ENCODE results near the gene ITGAE.

ITGAE gene

DNA sequence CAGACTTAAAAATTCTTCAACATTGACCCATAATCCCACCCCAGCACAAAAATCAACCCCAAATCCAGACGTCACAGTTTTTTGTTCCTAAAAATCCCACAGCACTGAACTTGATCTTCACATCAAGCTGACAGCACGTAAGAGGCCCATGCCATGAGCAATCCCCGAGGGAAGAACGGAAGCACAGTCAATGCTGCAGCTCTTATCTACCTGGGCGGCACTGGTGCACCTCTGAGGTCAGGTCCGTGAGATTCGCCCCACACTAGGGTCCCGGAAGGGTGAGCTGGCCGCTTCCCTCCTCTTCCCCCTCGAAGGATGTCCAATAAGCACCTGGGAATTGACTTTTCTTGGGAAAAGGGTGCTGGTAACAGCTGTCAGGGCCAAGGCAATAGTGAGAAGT, 11.3 kb upstream of the ITGAE start:
- DNase-seq (ENCODE audit: low read depth), result no peak
- no peak overlapping the region for H3K4me3 ChIP-seq (ENCODE audit: control insufficient read depth, low read depth, low read length)
- TF ChIP-seq, protein P1, sequence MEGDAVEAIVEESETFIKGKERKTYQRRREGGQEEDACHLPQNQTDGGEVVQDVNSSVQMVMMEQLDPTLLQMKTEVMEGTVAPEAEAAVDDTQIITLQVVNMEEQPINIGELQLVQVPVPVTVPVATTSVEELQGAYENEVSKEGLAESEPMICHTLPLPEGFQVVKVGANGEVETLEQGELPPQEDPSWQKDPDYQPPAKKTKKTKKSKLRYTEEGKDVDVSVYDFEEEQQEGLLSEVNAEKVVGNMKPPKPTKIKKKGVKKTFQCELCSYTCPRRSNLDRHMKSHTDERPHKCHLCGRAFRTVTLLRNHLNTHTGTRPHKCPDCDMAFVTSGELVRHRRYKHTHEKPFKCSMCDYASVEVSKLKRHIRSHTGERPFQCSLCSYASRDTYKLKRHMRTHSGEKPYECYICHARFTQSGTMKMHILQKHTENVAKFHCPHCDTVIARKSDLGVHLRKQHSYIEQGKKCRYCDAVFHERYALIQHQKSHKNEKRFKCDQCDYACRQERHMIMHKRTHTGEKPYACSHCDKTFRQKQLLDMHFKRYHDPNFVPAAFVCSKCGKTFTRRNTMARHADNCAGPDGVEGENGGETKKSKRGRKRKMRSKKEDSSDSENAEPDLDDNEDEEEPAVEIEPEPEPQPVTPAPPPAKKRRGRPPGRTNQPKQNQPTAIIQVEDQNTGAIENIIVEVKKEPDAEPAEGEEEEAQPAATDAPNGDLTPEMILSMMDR (IDR thresholded peaks at IDR 0.05; ENCODE audit: control insufficient read depth, insufficient read depth, low read depth, low read length, missing control alignments), result no peak

DNA sequence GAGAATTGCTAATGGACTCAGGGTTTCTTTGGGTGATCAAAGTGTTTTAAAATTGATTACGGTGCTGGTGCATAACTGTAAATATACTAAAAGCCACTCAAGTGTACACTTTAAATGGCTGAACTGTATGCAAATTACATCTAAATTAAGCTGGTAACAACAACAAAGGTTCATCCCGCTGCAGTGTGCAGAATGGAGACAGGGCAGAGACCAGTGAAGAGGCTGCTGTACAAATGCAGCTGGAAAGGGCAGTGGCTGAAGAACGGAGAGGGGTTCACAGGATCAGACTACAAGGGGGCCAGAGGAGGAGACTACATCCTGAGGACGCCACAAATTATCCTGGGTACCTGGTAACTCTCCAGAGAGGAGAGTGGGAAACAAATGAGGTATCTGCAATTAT, 9.0 kb upstream of the ITGAE start:
- no peak for DNase-seq (ENCODE audit: low read depth)
- H3K4me3 ChIP-seq (ENCODE audit: control insufficient read depth, low read depth, low read length), result no peak overlapping the region
- TF ChIP-seq, protein P1 (IDR thresholded peaks at IDR 0.05; ENCODE audit: control insufficient read depth, insufficient read depth, low read depth, low read length, missing control alignments), result no peak

DNA sequence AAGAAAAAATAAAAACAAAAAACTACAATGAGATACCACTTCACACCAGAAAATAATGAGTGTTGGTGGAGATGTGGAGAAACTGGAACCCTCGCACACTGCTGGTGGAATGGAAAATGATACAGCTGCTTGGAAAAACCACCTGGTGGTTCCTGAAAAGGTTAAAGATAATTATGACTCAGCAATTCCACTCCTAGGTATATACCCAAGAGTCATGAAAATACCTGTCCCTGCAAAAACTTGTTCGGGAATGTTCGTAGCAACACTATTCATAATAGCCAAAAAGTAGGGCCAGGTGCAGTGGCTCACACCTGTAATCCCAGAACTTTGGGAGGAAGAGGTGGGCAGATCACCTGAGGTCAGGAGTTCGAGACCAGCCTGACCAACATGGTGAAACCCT, 8.1 kb upstream of the ITGAE start:
- H3K4me3 ChIP-seq (ENCODE audit: control insufficient read depth, low read depth, low read length), result no peak overlapping the region
- TF ChIP-seq, protein P1 (IDR thresholded peaks at IDR 0.05; ENCODE audit: control insufficient read depth, insufficient read depth, low read depth, low read length, missing control alignments), result no peak
- DNase-seq (ENCODE audit: low read depth), result no peak

DNA sequence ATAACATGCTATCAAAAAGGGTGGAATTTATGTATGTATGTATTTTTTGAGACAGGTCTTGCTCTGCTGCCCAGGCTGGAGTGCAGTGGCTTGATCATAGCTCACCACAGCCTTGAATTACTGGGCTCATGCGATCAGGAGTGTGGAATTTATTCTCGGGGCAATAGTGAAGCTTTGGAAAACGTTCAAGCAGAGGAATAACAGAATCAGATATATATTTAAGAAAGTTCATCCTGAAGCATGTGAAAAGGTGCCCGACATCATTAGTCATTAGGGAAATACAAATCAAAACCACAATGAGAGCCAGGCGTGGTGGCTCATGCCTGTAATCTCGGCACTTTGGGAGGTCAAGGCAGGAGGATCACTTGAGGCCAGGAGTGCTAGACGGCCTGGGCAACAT, 7.7 kb upstream of the ITGAE start:
- no peak for DNase-seq (ENCODE audit: low read depth)
- TF ChIP-seq, protein P1 (IDR thresholded peaks at IDR 0.05; ENCODE audit: control insufficient read depth, insufficient read depth, low read depth, low read length, missing control alignments), result no peak
- H3K4me3 ChIP-seq (ENCODE audit: control insufficient read depth, low read depth, low read length), result no peak overlapping the region

DNA sequence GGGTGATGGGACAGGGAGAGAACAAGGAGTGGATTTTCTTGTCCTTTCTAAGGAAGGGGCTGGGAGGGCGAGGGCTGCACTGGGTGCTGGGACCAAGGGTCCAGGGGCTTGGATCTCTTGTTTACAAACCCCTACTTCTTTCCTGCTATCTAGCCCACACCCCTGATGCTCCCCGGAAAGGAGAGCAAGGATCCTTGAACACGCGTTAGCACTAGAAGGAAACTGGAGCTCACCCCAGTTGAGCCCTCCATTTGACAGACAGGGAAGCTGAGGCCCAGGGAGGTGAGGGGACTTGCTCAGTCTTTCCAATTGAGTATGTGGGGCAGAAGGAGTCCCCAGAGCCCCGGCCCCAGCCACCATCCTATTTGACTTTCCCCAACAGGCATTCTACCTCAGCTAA, 4.6 kb upstream of the ITGAE start:
- TF ChIP-seq, protein P1 (IDR thresholded peaks at IDR 0.05; ENCODE audit: control insufficient read depth, insufficient read depth, low read depth, low read length, missing control alignments), result no peak
- H3K4me3 ChIP-seq (ENCODE audit: control insufficient read depth, low read depth, low read length), result no peak overlapping the region
- DNase-seq (ENCODE audit: low read depth), result no peak

DNA sequence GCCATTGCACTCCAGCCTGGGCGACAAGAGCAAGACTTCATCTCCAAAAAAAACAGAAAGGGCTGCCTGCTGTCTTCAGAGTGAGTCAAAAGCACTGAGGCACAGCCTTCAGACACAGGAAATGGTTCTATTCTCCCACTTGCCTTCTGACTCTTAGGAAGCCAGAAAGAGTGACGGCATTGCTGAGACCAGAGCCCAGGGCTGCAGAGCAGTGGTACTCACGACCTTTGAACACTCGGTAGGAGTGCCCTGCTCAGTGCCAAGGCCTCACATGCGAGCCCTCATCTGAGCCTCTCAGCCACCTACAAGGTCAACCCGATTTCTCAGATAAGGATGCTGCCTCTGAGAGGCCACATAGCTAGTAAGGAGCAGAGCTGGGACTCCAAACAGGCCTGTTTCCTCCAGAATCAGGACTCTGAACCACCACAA, 3.5 kb upstream of the ITGAE start:
- H3K4me3 ChIP-seq (ENCODE audit: control insufficient read depth, low read depth, low read length), result no peak overlapping the region
- TF ChIP-seq, protein P1 (IDR thresholded peaks at IDR 0.05; ENCODE audit: control insufficient read depth, insufficient read depth, low read depth, low read length, missing control alignments), result no peak
- no peak for DNase-seq (ENCODE audit: low read depth)

DNA sequence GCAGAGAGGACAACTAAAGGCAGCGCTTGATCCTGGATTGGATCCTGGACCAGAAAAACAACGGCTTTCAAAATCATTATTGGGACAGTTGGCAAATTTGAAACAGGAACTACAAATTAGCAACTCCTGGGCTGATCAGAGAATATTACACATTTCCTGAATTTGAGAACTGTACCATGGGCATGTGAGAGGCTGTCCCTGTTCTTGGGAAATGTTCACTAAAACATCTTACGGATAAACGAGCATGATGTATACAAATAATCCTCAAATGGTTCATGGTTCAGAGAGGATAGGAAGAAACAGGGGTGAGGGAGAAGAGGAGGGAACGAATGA, 2.3 kb upstream of the ITGAE start:
- no peak for DNase-seq (ENCODE audit: low read depth)
- TF ChIP-seq, protein P1 (IDR thresholded peaks at IDR 0.05; ENCODE audit: control insufficient read depth, insufficient read depth, low read depth, low read length, missing control alignments), result no peak
- H3K4me3 ChIP-seq (ENCODE audit: control insufficient read depth, low read depth, low read length), result no peak overlapping the region
